Kidney (tissue), 14 donors: ENCODE data around the gene LPIN2. TPM values are rescaled to one million over a fixed set of nuclear protein-coding genes. Genes with fewer than 3 reads are reported as not detected.

ENCODE experiments used
- DNase-seq, 5 donors: peaks; one replicate each; pipeline ENCODE4 v3.0.0-alpha.2; 2013 to 2020
- FAIRE-seq: peaks from 2 replicates; lab custom pipeline; 2012; peaks lifted over from hg19 to GRCh38; lab: Jason Lieb, UNC
- H3K27ac ChIP-seq, 2 donors: one replicate each; pipeline ENCODE4 v1.7.0; 2013; ENCODE audit warnings: low read depth in 2 of 2, low read length in 2 of 2, inconsistent platforms in 1 of 2
- H3K27me3 ChIP-seq: one replicate; pipeline ENCODE4 v1.7.1; 2013; ENCODE audit warnings: low read length, inconsistent platforms; ENCODE audit not compliant: control insufficient read depth, insufficient read depth
- H3K36me3 ChIP-seq, 3 donors: one replicate each; pipeline versions ENCODE4 v1.7.0 to v1.7.1; 2013; ENCODE audit warnings: low read length in 3 of 3, control low read depth in 1 of 3, inconsistent platforms in 1 of 3; ENCODE audit not compliant: insufficient read depth in 3 of 3, control insufficient read depth in 2 of 3
- H3K4me1 ChIP-seq, 3 donors: one replicate each; pipeline versions ENCODE4 v1.7.0 to v1.7.1; 2013; ENCODE audit warnings: low read length in 3 of 3, inconsistent platforms in 1 of 3, low read depth in 1 of 3; ENCODE audit not compliant: control insufficient read depth in 2 of 3, insufficient read depth in 2 of 3
- H3K4me3 ChIP-seq, 3 donors: one replicate each; pipeline versions ENCODE4 v1.7.0 to v1.8.1; 2013; ENCODE audit warnings: low read length in 3 of 3, control low read depth in 1 of 3, inconsistent platforms in 1 of 3
- H3K9ac ChIP-seq, 3 donors: one replicate each; pipeline versions ENCODE4 v1.7.0 to v1.7.1; 2013; ENCODE audit warnings: low read length in 3 of 3, control low read depth in 1 of 3, inconsistent platforms in 1 of 3
- H3K9me3 ChIP-seq, 3 donors: one replicate each; pipeline versions ENCODE4 v1.7.0 to v1.7.1; 2013; ENCODE audit warnings: low read length in 3 of 3, control low read depth in 1 of 3, inconsistent platforms in 1 of 3; ENCODE audit not compliant: control insufficient read depth in 2 of 3, insufficient read depth in 1 of 3
- intact Hi-C: fragments of 100-400 bp; cut with DNase I; formaldehyde crosslinking; loops from one replicate; pipeline ENCODE4 v1.11.1; 2022
- polyA plus RNA-seq: library from polyadenylated mRNA; stranded (reverse); fragments of 350-450 nt; fragmentation: Illumina TruSeq; extraction: RNeasy Lipid Tissue Mini Kit (QIAGEN cat#74804); gene quantifications from one replicate; pipeline ENCODE4 v1.2.3, GENCODE V29; 2014; ENCODE audit warnings: low read depth, low replicate concordance; ENCODE audit not compliant: insufficient read depth
- total RNA-seq: library from RNA; stranded (reverse); fragmentation: NEBNext Ultra II Directional; extraction: Animal tissue kit (Norgen Biotek cat#: 25700); gene quantifications from one replicate; pipeline ENCODE4 v1.2.1, GENCODE V29; 2021
- TF ChIP-seq, protein P1 (sequence below): IDR thresholded peaks from 3 replicates; pipeline ENCODE4 v1.5.1; 2012; ENCODE audit warnings: mild to moderate bottlenecking, moderate library complexity, borderline replicate concordance; ENCODE audit not compliant: insufficient read depth; ENCODE audit errors: extremely low read depth
- donor health status: control.
- donor health status: control.
- donor health status: control.
- donor health status: control.
- donor health status: control.
- donor health status: DM: yes; HTN: yes; CAD: no.
- donor health status: Normal renal cell carcinoma (clear cell type).

Gene LPIN2
- total and polyA plus RNA-seq, 2 donors from 2014 or later, result 14.3 to 52.3 TPM

GRCh38 chr18:2992995-2993877 is 19.7 kb downstream of the LPIN2 start:
- H3K27me3 ChIP-seq, result no peaks in the 10 kb centered on the region
- H3K9me3 ChIP-seq, result no peaks in the 10 kb centered on the region
- H3K27ac ChIP-seq, result no peak overlapping the region
- TF ChIP-seq, protein P1, sequence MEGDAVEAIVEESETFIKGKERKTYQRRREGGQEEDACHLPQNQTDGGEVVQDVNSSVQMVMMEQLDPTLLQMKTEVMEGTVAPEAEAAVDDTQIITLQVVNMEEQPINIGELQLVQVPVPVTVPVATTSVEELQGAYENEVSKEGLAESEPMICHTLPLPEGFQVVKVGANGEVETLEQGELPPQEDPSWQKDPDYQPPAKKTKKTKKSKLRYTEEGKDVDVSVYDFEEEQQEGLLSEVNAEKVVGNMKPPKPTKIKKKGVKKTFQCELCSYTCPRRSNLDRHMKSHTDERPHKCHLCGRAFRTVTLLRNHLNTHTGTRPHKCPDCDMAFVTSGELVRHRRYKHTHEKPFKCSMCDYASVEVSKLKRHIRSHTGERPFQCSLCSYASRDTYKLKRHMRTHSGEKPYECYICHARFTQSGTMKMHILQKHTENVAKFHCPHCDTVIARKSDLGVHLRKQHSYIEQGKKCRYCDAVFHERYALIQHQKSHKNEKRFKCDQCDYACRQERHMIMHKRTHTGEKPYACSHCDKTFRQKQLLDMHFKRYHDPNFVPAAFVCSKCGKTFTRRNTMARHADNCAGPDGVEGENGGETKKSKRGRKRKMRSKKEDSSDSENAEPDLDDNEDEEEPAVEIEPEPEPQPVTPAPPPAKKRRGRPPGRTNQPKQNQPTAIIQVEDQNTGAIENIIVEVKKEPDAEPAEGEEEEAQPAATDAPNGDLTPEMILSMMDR, result no peak
- intact Hi-C loops, result no loop called here
- H3K4me3 ChIP-seq, result no peak overlapping the region
- DNase-seq (no peak), FAIRE-seq (no peak)
- H3K9ac ChIP-seq, result no peak overlapping the region
- H3K36me3 ChIP-seq, result peaks cover 0 to 2% (median 0%) of the 10 kb centered on the region in 3 donors
- peaks cover 0 to 5% (median 5%) of the 10 kb centered on the region in 3 donors for H3K4me1 ChIP-seq

DNA sequence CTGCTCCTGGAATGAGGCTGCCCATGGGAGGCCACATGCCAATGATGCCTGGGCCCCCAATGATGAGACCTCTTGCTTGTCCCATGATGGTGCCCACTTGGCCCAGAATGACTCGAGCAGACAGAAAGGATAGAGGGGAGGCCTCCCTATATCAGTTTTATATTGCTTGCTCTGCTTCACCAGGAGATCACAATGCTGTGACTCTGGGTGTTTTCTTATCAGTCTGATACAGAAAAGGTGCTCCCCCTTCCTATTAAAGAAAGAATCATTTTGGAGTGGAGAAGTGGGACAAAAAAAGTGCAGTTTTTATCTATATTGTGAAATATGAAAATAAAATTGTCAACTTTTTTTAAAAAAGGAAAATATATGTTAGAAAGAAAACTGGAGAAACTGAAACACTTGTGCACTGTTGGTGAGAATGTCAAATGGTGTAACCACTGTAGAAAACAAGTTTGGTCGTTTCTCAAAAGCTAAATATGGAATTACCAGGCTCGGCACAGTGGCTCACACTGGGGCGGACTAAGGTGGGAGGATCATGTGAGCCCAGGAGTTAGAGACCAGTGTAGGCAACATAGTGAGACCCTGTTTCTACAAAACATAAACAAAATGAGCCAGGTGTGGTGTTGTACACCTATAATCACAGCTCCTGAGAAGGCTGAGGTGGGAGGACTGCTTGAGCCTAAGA is 21.8 kb downstream of the LPIN2 start:
- intact Hi-C loops, result no loop called here
- Histone ChIP-seq H3K4me3 (no peak overlapping the region), H3K9ac (no peak overlapping the region), H3K27me3 (no peaks in the 10 kb centered on the region), H3K27ac (no peak overlapping the region), H3K4me1 (no peaks in the 10 kb centered on the region), H3K36me3 (peaks cover 0 to 2% (median 0%) of the 10 kb centered on the region in 3 donors), H3K9me3 (no peaks in the 10 kb centered on the region)
- TF ChIP-seq, protein P1, result no peak
- FAIRE-seq (no peak), DNase-seq (no peak)

- Histone ChIP-seq H3K9ac (no peak overlapping the region), H3K4me1 (peaks cover 2 to 28% (median 15%) of the 10 kb centered on the region in 3 donors), H3K27ac (no peak overlapping the region), H3K4me3 (no peak overlapping the region), H3K36me3 (peaks cover 0 to 2% (median 0%) of the 10 kb centered on the region in 3 donors), H3K27me3 (no peaks in the 10 kb centered on the region), H3K9me3 (no peaks in the 10 kb centered on the region)
- FAIRE-seq (no peak), DNase-seq (no peak)
- TF ChIP-seq, protein P1, result no peak
- intact Hi-C loops, result loop anchor here (10.0 kb wide), 1 partner anchor 53 kb away; no protein-coding TSS in a partner anchor
Observed at GRCh38 chr18:2987876-2988790, 24.8 kb downstream of the LPIN2 start.
